AG04450 (cell line): Measurements from ENCODE around the gene DIP2A. TPM values are rescaled to one million over a fixed set of nuclear protein-coding genes. Genes with fewer than 3 reads are reported as not detected.

ENCODE experiments used
- CTCF ChIA-PET: fragments of 300-600, 350-600 bp; formaldehyde crosslinking; extraction: SDS; loops from one replicate; lab custom pipeline; 2022; ENCODE audit warnings: antibody characterized with exemption, inconsistent platforms; lab: Charles Lee
- POLR2A ChIA-PET: fragments of 350-600 bp; formaldehyde crosslinking; extraction: SDS; loops from one replicate; lab custom pipeline; 2021; ENCODE audit warnings: antibody characterized with exemption, inconsistent platforms; lab: Yijun Ruan, JAX
- DNase-seq: peaks from one replicate; pipeline ENCODE4 v3.0.0-alpha.2; 2011; ENCODE audit warnings: low read depth, low spot score
- H3K27ac ChIP-seq: one replicate; pipeline ENCODE4 v1.5.1; 2012; ENCODE audit warnings: low read depth, low read length, control low read depth
- H3K27me3 ChIP-seq: one replicate; pipeline ENCODE4 v1.6.0; 2012; ENCODE audit warnings: low read length; ENCODE audit not compliant: control insufficient read depth, insufficient read depth
- H3K4me3 ChIP-seq: 2 replicates; pipeline ENCODE4 v1.5.1; 2011; ENCODE audit warnings: mild to moderate bottlenecking, low read depth, low read length, control low read depth
- H3K9me3 ChIP-seq: 2 replicates; pipeline ENCODE4 v1.5.1; 2012; ENCODE audit warnings: low read length; ENCODE audit not compliant: control insufficient read depth, insufficient read depth
- polyA plus RNA-seq: library from polyadenylated mRNA; depleted of rRNA; stranded (reverse); fragments of >200 nt; gene quantifications from 2 replicates; pipeline ENCODE4 v1.2.3, GENCODE V29; 2011
- TF ChIP-seq, protein P1 (sequence below): IDR thresholded peaks from 2 replicates; pipeline ENCODE4 v1.5.1; 2011; ENCODE audit warnings: low read depth, low read length, control low read depth, inconsistent platforms

DIP2A gene
- polyA plus RNA-seq, 1 experiment = 21.0 TPM

DNA sequence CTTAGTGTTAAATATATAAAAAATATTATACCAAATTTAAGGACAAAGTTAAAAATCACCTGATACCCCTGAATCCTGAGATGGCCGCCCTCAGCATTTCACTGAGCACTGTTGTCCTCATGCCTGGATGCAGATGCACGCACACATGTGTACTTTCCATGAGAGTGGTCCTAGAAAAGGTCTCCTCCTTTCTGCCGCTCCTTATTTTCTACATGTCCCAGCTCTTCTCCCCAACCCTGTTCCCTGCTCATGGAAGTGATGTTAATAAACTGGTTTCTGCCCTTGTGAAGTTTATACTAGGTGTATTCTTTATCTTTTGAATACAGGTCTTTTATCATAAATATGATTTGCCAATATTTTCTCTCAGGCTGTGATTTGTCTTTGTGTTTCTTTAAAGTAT lies 32.9 kb downstream of the DIP2A start:
- Histone ChIP-seq H3K4me3 (no peak overlapping the region), H3K9me3 (peaks cover 4% of the 10 kb centered on the region; the same call in 1 of the 2 replicates), H3K27me3 (no peaks in the 10 kb centered on the region), H3K27ac (no peak overlapping the region)
- POLR2A ChIA-PET = no interaction called here
- TF ChIP-seq, protein P1, sequence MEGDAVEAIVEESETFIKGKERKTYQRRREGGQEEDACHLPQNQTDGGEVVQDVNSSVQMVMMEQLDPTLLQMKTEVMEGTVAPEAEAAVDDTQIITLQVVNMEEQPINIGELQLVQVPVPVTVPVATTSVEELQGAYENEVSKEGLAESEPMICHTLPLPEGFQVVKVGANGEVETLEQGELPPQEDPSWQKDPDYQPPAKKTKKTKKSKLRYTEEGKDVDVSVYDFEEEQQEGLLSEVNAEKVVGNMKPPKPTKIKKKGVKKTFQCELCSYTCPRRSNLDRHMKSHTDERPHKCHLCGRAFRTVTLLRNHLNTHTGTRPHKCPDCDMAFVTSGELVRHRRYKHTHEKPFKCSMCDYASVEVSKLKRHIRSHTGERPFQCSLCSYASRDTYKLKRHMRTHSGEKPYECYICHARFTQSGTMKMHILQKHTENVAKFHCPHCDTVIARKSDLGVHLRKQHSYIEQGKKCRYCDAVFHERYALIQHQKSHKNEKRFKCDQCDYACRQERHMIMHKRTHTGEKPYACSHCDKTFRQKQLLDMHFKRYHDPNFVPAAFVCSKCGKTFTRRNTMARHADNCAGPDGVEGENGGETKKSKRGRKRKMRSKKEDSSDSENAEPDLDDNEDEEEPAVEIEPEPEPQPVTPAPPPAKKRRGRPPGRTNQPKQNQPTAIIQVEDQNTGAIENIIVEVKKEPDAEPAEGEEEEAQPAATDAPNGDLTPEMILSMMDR = no peak
- CTCF ChIA-PET = no interaction called here
- no peak for DNase-seq

DNA sequence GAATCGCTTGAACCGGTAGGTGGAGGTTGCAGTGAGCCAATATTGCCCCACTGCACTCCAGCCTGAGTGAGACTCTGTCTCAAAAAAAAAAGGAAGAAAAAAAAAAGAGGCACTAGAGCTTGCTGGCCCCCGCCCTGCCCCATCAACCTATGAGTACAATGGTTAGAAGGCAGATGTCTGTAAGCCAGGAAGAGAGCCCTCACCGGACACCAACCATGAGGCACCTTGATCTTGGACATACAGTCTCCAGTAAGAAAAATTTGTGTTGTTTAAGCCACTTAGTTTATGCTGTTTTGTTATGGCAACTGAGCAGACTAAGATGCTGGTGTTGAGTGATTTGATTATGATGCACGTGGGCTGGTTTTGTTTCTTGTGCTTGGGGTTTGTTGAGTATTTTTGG lies 34.2 kb downstream of the DIP2A start:
- H3K27ac ChIP-seq = no peak overlapping the region
- no peak for DNase-seq
- ChIA-PET POLR2A (no interaction called here), CTCF (no interaction called here)
- H3K27me3 ChIP-seq = no peaks in the 10 kb centered on the region
- H3K4me3 ChIP-seq = no peak overlapping the region
- TF ChIP-seq, protein P1 = no peak
- H3K9me3 ChIP-seq = peaks cover 4% of the 10 kb centered on the region; the same call in 1 of the 2 replicates

DNA sequence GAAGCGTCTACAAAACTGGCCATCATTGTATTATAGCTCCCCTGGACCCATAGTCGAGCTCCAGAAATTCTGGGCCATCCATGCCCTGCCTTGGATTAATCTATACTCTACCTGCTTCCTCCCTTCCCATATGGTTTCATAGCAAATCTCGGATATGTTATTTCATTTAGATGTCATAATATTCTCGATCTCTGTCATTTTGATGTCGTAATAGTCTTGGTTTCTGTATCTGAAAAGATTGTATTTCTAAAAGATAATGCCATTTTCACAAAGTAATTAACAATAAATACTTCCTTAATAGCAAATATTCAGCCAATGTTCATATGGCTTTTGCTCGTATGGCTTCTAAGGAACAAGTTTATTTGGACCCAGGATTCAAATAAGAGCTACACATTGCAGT lies 35.1 kb downstream of the DIP2A start:
- ChIA-PET CTCF (no interaction called here), POLR2A (interaction anchor here (0.6 kb wide), 1 partner anchor 106 kb away, joined by 3 read pairs; no protein-coding TSS in a partner anchor)

DNA sequence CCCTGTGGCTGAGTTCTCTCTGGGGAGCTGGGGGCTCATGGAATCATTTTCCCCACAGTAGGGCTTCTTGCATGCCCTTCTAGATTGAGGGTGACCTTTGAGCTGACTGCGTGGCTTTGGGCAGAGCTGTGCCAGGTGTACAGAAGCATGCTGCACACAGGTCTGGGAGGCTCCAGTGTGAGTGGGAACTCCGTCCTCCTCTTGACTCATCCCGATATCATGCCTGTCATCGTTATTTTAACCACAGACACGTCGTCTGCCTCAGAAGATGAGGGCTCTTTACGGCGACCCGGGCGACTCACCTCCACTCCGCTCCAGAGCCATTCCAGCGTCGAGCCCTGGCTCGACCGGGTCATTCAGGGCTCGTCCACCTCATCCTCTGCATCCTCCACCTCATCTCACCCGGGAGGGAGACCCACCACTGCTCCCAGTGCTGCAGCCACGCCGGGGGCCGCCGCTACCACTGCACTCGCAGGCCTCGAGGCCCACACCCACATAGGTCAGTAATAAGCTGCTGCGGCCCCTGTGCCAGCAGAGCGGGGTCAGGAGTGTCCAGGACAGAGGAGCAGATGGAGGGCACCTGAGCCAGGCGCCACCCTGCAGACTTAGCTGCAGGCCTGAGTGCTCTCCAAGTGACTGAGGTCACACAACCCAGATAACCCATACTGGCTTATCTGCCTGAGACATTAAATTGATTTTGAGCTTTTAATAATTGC lies 39.8 kb downstream of the DIP2A start:
- TF ChIP-seq, protein P1 = no peak
- H3K9me3 ChIP-seq = no peaks in the 10 kb centered on the region
- no peak for DNase-seq
- CTCF ChIA-PET = no interaction called here
- no peak overlapping the region for H3K4me3 ChIP-seq
- H3K27me3 ChIP-seq = no peaks in the 10 kb centered on the region
- H3K27ac ChIP-seq = no peak overlapping the region
- POLR2A ChIA-PET = interaction anchor here (0.9 kb wide), 1 partner anchor 37 kb away, joined by 3 read pairs; no protein-coding TSS in a partner anchor

More for the DNA sequence above, 35.1 kb downstream of the DIP2A start:
- no peak for DNase-seq
- no peak overlapping the region for H3K27ac ChIP-seq
- TF ChIP-seq, protein P1 = no peak
- H3K9me3 ChIP-seq = peaks cover 4% of the 10 kb centered on the region; the same call in 1 of the 2 replicates
- H3K4me3 ChIP-seq = no peak overlapping the region
- H3K27me3 ChIP-seq = no peaks in the 10 kb centered on the region

DNA sequence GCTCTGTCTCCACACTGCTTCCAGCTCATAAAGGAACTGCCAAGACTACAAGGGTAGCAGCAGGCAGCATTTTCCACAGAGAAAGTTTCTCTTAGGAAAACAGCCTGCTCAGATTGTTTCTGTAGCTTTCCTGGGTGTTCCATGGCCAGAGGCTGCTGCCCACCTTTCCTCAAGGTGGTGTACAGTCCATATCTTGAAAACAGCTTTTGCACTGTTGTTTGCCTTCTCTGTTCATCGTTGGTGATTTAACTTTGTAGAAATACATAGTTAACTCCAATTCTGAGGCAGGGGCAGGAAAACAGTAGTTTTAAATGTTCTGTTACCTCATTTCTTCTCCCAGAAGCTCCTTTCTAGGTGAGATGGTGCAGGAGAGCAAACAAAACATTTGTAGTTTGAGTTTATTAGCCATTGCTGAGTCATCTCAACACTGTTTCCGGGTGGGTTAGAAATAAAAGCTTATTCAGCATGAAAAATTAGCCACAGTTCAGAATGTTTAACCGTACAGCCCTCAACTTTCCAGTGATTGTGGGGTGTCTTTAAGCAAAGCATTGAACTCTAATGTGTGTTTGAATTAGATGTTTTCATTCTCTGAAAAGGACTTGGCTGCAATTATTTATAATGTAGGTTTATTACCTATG lies 41.7 kb downstream of the DIP2A start:
- Histone ChIP-seq H3K27ac (peak overlapping the region; percentile 47), H3K27me3 (no peaks in the 10 kb centered on the region), H3K9me3 (no peaks in the 10 kb centered on the region), H3K4me3 (no peak overlapping the region)
- DNase-seq = no peak
- TF ChIP-seq, protein P1 = no peak
- CTCF ChIA-PET = interaction anchor here (1.2 kb wide), 1 partner anchor 15 kb away, joined by 5 read pairs; no protein-coding TSS in a partner anchor
- POLR2A ChIA-PET = no interaction called here
